Activated naive CD8-positive, alpha-beta T cell treated with anti-CD3 and anti-CD28 coated beads, Interleukin-2, amount 50 U/mL, for 24 hours (primary cell): Measurements from ENCODE around the gene ARHGAP26.

Experiments used
- ATAC-seq: fragments of 150-1000 bp; cut with Tn5 transposase; one replicate; pipeline ENCODE4 v1.10.0; 2021
- DNase-seq: peaks from one replicate; pipeline ENCODE4 v3.0.0; 2021
- H3K27ac Mint-ChIP-seq: one replicate; pipeline ENCODE4 v1.8.0; 2021; ENCODE audit warnings: mild to moderate bottlenecking, mixed read lengths
- H3K27me3 Mint-ChIP-seq: one replicate; pipeline ENCODE4 v1.8.0; 2021; ENCODE audit warnings: mixed read lengths
- H3K36me3 Mint-ChIP-seq: one replicate; pipeline ENCODE4 v1.8.0; 2021; ENCODE audit warnings: low read depth, mixed read lengths
- H3K4me1 Mint-ChIP-seq: one replicate; pipeline ENCODE4 v1.8.0; 2021; ENCODE audit warnings: mixed read lengths
- H3K4me3 Mint-ChIP-seq: one replicate; pipeline ENCODE4 v1.8.0; 2021; ENCODE audit warnings: mild to moderate bottlenecking, moderate library complexity, mixed read lengths
- H3K9me3 Mint-ChIP-seq: one replicate; pipeline ENCODE4 v1.8.0; 2021; ENCODE audit warnings: mixed read lengths

Gene ARHGAP26

GRCh38 chr5:143016777-143017516 is 246.8 kb downstream of the ARHGAP26 start:
- no peak overlapping the region for H3K4me3 Mint-ChIP-seq
- DNase-seq, result peak; percentile 62
- peaks cover 31% of the 10 kb centered on the region for H3K36me3 Mint-ChIP-seq
- no peak for ATAC-seq
- H3K9me3 Mint-ChIP-seq, result peaks cover 8% of the 10 kb centered on the region
- no peaks in the 10 kb centered on the region for H3K27me3 Mint-ChIP-seq
- H3K4me1 Mint-ChIP-seq, result peaks cover 75% of the 10 kb centered on the region
- no peak overlapping the region for H3K27ac Mint-ChIP-seq

GRCh38 chr5:143017541-143017940 is 247.4 kb downstream of the ARHGAP26 start:
- Mint-ChIP-seq H3K4me3 (no peak overlapping the region), H3K4me1 (peaks cover 73% of the 10 kb centered on the region), H3K27ac (no peak overlapping the region), H3K27me3 (no peaks in the 10 kb centered on the region), H3K36me3 (peaks cover 31% of the 10 kb centered on the region), H3K9me3 (peaks cover 8% of the 10 kb centered on the region)
- no peak for ATAC-seq
- DNase-seq, result no peak

GRCh38 chr5:143017992-143018391 is 247.8 kb downstream of the ARHGAP26 start:
- H3K4me3 Mint-ChIP-seq, result no peak overlapping the region
- ATAC-seq (no peak), DNase-seq (no peak)
- no peak overlapping the region for H3K27ac Mint-ChIP-seq
- H3K27me3 Mint-ChIP-seq, result no peaks in the 10 kb centered on the region
- peaks cover 78% of the 10 kb centered on the region for H3K4me1 Mint-ChIP-seq
- H3K9me3 Mint-ChIP-seq, result peaks cover 8% of the 10 kb centered on the region
- H3K36me3 Mint-ChIP-seq, result peaks cover 31% of the 10 kb centered on the region

GRCh38 chr5:143019157-143019556 is 249.0 kb downstream of the ARHGAP26 start:
- H3K4me1 Mint-ChIP-seq, result peaks cover 79% of the 10 kb centered on the region
- peak overlapping the region; percentile 47 for H3K27ac Mint-ChIP-seq
- H3K4me3 Mint-ChIP-seq, result no peak overlapping the region
- no peak for DNase-seq
- no peak for ATAC-seq
- H3K9me3 Mint-ChIP-seq, result peaks cover 8% of the 10 kb centered on the region
- H3K27me3 Mint-ChIP-seq, result no peaks in the 10 kb centered on the region
- peaks cover 29% of the 10 kb centered on the region for H3K36me3 Mint-ChIP-seq

GRCh38 chr5:143019614-143020515 is 249.7 kb downstream of the ARHGAP26 start:
- Mint-ChIP-seq H3K36me3 (peaks cover 26% of the 10 kb centered on the region), H3K9me3 (peaks cover 8% of the 10 kb centered on the region), H3K27me3 (no peaks in the 10 kb centered on the region), H3K4me3 (no peak overlapping the region), H3K4me1 (peaks cover 80% of the 10 kb centered on the region), H3K27ac (peak overlapping the region; percentile 76)
- DNase-seq (no peak), ATAC-seq (peak; percentile 77)

- no peak for ATAC-seq
- no peaks in the 10 kb centered on the region for H3K27me3 Mint-ChIP-seq
- peaks cover 23% of the 10 kb centered on the region for H3K36me3 Mint-ChIP-seq
- H3K9me3 Mint-ChIP-seq, result peaks cover 8% of the 10 kb centered on the region
- no peak overlapping the region for H3K4me3 Mint-ChIP-seq
- H3K4me1 Mint-ChIP-seq, result peaks cover 91% of the 10 kb centered on the region
- DNase-seq, result no peak
- H3K27ac Mint-ChIP-seq, result peak overlapping the region; percentile 11
Measured at GRCh38 chr5:143021595-143021994, 251.4 kb downstream of the ARHGAP26 start.

GRCh38 chr5:143023411-143024096 is 253.4 kb downstream of the ARHGAP26 start:
- Mint-ChIP-seq H3K27ac (peak overlapping the region; percentile 85), H3K4me1 (peaks cover 83% of the 10 kb centered on the region), H3K9me3 (no peaks in the 10 kb centered on the region), H3K36me3 (peaks cover 11% of the 10 kb centered on the region), H3K4me3 (peak overlapping the region; percentile 0), H3K27me3 (no peaks in the 10 kb centered on the region)
- DNase-seq (peak; percentile 41), ATAC-seq (peak; percentile 89)

GRCh38 chr5:143024228-143024920 is 254.2 kb downstream of the ARHGAP26 start:
- Mint-ChIP-seq H3K4me1 (peaks cover 83% of the 10 kb centered on the region), H3K27ac (peak overlapping the region; percentile 12), H3K9me3 (no peaks in the 10 kb centered on the region), H3K4me3 (no peak overlapping the region), H3K36me3 (peaks cover 10% of the 10 kb centered on the region), H3K27me3 (no peaks in the 10 kb centered on the region)
- DNase-seq, result no peak
- ATAC-seq, result no peak

- DNase-seq, result no peak
- ATAC-seq, result no peak
- Mint-ChIP-seq H3K4me3 (no peak overlapping the region), H3K4me1 (peaks cover 83% of the 10 kb centered on the region), H3K27me3 (no peaks in the 10 kb centered on the region), H3K9me3 (no peaks in the 10 kb centered on the region), H3K27ac (no peak overlapping the region), H3K36me3 (peaks cover 5% of the 10 kb centered on the region)
Measured at GRCh38 chr5:143025376-143025775, 255.2 kb downstream of the ARHGAP26 start.

GRCh38 chr5:143025971-143026370 is 255.8 kb downstream of the ARHGAP26 start:
- no peaks in the 10 kb centered on the region for H3K9me3 Mint-ChIP-seq
- H3K4me1 Mint-ChIP-seq, result peaks cover 83% of the 10 kb centered on the region
- no peak for ATAC-seq
- H3K36me3 Mint-ChIP-seq, result peaks cover 4% of the 10 kb centered on the region
- no peak overlapping the region for H3K27ac Mint-ChIP-seq
- DNase-seq, result no peak
- no peak overlapping the region for H3K4me3 Mint-ChIP-seq
- H3K27me3 Mint-ChIP-seq, result no peaks in the 10 kb centered on the region

GRCh38 chr5:143026380-143026779 is 256.2 kb downstream of the ARHGAP26 start:
- no peak overlapping the region for H3K27ac Mint-ChIP-seq

GRCh38 chr5:143029293-143029692 is 259.1 kb downstream of the ARHGAP26 start:
- ATAC-seq (no peak), DNase-seq (no peak)
- peak overlapping the region; percentile 87 for H3K27ac Mint-ChIP-seq
- no peak overlapping the region for H3K4me3 Mint-ChIP-seq
- peaks cover 11% of the 10 kb centered on the region for H3K36me3 Mint-ChIP-seq
- H3K9me3 Mint-ChIP-seq, result no peaks in the 10 kb centered on the region
- H3K27me3 Mint-ChIP-seq, result no peaks in the 10 kb centered on the region
- H3K4me1 Mint-ChIP-seq, result peaks cover 87% of the 10 kb centered on the region

More at GRCh38 chr5:143026380-143026779, 256.2 kb downstream of the ARHGAP26 start:
- ATAC-seq, result no peak
- H3K27me3 Mint-ChIP-seq, result no peaks in the 10 kb centered on the region
- H3K4me3 Mint-ChIP-seq, result no peak overlapping the region
- no peak for DNase-seq
- peaks cover 7% of the 10 kb centered on the region for H3K36me3 Mint-ChIP-seq
- H3K9me3 Mint-ChIP-seq, result no peaks in the 10 kb centered on the region
- peaks cover 84% of the 10 kb centered on the region for H3K4me1 Mint-ChIP-seq

GRCh38 chr5:143030349-143030748 is 260.2 kb downstream of the ARHGAP26 start:
- H3K4me1 Mint-ChIP-seq, result peaks cover 87% of the 10 kb centered on the region
- ATAC-seq (peak; percentile 75), DNase-seq (peak; percentile 26)
- no peaks in the 10 kb centered on the region for H3K9me3 Mint-ChIP-seq
- peaks cover 13% of the 10 kb centered on the region for H3K36me3 Mint-ChIP-seq
- no peaks in the 10 kb centered on the region for H3K27me3 Mint-ChIP-seq
- peak overlapping the region; percentile 32 for H3K4me3 Mint-ChIP-seq
- H3K27ac Mint-ChIP-seq, result peak overlapping the region; percentile 87
